Fibroblast of villous mesenchyme (primary cell): ENCODE results near the gene CEP170B. TPM values are rescaled to one million over a fixed set of nuclear protein-coding genes. Genes with fewer than 3 reads are reported as not detected.
"Not testable (repeated sequence)": the region's sequence is repeated elsewhere in the genome, so short reads cannot be mapped to it uniquely, and the experiment has no call there.

Source experiments
- DNase-seq: peaks from one replicate; pipeline ENCODE4 v3.0.0-alpha.2; 2010; ENCODE audit warnings: low read depth
- H3K4me3 ChIP-seq: 2 replicates; pipeline ENCODE4 v1.5.1; 2011; ENCODE audit warnings: low read depth, mild to moderate bottlenecking, low read length
- total RNA-seq: library from RNA; depleted of rRNA; stranded (reverse); fragments of >200 nt; gene quantifications from 2 replicates; pipeline ENCODE4 v1.2.3, GENCODE V29; 2012
- TF ChIP-seq, protein P1 (sequence below): IDR thresholded peaks from 2 replicates; pipeline ENCODE4 v1.5.1; 2012; ENCODE audit warnings: low read depth, mild to moderate bottlenecking, low read length; ENCODE audit not compliant: insufficient read depth

Gene CEP170B
- total RNA-seq, 1 donor, result 19.4 TPM

DNA sequence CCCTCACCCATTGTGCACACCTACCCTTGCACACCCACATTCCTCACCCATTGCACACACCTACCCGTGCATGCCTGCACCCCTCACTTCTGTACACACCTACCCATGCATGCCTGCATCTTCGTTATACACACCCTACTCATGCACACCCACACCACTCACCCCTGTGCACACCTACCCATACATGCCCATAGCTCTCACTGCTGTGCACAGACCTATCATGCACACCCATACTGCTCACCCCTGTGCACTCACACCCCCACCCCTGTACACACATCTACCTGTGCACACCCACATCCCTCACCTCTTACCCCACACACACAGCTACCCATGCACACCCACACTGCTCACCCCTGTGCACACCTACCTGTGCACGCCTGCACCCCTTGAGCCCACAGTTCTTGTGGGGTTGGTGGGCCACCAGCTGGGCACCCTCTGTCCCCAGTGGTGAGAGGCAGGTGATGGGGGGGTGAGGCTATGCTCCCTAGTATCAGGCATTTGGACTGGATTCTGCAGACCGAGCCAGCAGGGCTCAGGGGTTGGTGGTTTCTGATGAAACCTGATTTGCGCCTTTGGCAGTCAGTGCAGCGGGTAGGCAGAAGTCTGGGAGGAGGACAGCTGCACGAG is 15.6 kb downstream of the CEP170B start:
- TF ChIP-seq, protein P1, sequence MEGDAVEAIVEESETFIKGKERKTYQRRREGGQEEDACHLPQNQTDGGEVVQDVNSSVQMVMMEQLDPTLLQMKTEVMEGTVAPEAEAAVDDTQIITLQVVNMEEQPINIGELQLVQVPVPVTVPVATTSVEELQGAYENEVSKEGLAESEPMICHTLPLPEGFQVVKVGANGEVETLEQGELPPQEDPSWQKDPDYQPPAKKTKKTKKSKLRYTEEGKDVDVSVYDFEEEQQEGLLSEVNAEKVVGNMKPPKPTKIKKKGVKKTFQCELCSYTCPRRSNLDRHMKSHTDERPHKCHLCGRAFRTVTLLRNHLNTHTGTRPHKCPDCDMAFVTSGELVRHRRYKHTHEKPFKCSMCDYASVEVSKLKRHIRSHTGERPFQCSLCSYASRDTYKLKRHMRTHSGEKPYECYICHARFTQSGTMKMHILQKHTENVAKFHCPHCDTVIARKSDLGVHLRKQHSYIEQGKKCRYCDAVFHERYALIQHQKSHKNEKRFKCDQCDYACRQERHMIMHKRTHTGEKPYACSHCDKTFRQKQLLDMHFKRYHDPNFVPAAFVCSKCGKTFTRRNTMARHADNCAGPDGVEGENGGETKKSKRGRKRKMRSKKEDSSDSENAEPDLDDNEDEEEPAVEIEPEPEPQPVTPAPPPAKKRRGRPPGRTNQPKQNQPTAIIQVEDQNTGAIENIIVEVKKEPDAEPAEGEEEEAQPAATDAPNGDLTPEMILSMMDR, result no peak
- H3K4me3 ChIP-seq, result no peak overlapping the region
- no peak for DNase-seq

DNA sequence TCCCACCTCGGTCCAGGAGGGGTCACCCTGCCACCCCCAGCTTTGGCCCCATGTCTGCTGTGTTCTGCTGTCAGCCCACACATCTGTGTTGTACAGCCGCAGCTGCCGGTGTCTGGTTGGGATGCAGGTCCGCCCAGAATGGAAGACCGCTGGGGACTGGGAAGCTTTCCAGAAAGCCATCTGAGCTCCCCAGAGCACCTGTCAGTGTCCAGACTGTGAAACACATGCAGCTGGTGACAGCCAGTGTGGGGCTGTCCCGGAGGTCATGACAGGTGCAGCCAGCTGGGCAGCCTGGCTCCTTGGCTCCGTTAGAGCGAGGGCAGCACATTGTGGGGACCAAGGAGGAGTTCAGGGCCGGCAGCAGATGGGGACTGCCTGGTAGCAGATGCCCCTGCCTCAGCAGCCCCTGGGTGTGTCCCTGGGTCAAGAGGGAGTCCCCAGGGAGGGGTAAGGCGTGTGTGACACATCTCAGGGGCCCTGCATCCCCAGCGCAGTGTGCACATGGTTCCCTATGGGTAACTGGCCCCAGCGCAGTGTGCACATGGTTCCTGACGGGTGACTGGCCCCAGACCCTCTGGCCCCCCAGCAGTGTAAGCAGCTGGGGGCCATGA is 16.4 kb downstream of the CEP170B start:
- TF ChIP-seq, protein P1, result no peak
- H3K4me3 ChIP-seq, result no peak overlapping the region
- no peak for DNase-seq

DNA sequence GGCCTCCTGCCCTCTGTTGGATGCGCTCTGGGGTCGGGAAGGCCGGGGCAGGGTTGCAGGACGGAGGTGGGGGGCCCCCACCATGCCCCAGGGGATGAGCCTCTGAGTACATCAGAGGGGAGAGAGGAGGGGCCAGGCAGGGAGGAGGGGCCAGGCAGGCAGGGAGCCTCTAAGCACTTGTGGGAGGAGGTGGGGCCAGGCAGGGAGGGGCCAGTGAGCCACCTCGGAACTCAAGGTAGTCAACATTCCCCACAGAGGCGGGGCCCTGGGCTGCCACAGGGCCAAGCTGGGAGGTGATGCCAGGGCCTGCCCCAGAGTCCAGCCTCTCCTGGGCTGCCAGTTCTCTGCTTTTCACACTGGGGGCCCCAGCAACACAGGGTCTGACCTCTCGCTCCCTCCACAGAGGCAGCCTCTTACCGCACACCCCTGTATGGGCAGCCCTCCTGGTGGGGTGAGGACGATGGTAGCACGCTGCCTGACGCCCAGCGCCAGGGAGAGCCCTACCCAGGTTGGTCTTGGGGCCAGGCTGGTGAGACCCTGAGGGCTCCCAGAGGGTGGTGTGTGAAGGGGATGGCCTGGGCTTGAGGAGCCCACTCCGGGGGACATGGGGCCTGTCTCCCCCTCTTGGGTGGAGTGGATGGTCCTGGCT is 17.4 kb downstream of the CEP170B start:
- H3K4me3 ChIP-seq, result no peak overlapping the region
- TF ChIP-seq, protein P1, result no peak
- no peak for DNase-seq

DNA sequence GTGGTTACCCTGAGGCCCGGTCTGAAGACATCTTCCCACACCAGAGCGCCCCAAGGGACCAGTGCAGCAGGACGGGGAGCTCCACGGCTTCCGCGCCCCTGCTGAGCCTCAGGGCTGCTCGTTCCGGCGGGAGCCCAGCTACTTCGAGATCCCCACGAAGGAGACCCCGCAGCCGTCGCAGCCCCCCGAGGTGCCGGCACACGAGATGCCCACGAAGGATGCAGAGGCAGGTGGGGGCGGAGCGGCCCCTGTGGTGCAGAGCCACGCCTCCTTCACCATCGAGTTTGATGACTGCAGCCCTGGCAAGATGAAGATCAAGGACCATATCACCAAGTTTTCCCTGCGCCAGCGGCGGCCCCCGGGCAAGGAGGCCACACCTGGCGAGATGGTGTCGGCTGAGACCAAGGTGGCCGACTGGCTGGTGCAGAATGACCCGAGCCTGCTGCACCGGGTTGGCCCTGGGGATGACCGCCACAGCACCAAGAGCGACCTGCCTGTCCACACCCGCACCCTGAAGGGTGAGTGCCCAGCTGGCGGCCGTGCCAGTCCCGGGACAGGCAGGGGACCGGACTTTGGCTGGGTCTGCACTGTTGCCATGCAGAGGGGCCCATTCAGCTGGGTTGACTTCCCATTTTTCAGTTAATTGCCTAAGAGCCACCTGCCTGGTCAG is 18.1 kb downstream of the CEP170B start:
- no peak for DNase-seq
- TF ChIP-seq, protein P1, result no peak
- no peak overlapping the region for H3K4me3 ChIP-seq

DNA sequence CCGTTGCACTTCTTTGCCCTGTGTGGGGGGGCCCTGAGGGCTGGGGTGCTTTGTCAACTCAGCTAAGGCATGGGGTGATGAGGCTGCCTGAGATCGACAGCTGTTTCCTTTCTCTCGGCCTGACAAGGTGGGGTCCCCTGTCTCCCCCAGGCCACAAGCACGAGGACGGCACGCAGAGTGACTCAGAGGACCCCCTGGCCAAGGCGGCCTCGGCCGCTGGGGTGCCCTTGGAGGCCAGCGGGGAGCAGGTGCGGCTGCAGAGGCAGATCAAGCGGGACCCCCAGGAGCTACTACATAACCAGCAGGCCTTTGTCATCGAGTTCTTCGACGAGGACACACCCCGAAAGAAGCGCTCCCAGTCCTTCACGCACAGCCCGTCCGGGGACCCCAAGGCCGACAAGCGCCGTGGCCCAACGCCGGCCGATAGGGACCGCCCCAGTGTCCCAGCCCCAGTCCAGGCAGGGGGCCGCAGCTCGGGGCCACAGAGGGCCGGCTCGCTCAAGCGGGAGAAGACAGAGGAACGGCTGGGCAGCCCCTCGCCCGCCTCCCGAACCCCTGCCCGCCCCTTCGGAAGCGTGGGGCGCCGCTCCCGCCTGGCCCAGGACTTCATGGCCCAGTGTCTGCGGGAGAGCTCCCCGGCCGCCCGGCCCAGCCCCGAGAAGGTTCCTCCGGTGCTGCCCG is 18.8 kb downstream of the CEP170B start:
- no peak for DNase-seq
- TF ChIP-seq, protein P1, result no peak

DNA sequence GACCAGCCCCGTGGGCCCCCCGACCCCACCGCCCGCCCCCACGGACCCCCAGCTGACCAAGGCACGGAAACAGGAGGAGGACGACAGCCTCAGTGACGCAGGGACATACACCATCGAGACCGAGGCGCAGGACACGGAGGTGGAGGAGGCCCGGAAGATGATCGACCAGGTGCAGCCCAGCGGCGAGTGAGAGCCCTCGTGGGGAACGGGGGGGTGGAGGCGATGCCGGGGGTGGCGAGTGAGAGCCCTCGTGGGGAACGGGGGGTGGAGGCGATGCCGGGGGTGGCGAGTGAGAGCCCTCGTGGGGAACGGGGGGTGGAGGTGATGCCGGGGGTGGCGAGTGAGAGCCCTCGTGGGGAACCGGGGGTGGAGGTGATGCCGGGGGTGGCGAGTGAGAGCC is 19.3 kb downstream of the CEP170B start:
- H3K4me3 ChIP-seq, DNase-seq: not testable (repeated sequence)

More for the DNA sequence above, 18.8 kb downstream of the CEP170B start:
- no peak overlapping the region for H3K4me3 ChIP-seq
